HAP-1 (cell line): ENCODE data around the gene ADORA1.

Experiments
- DNase-seq, 2 experiments: peaks; one replicate each; pipeline ENCODE4 v3.0.0-alpha.2; 2016 to 2020; ENCODE audit warnings: low spot score in 2 of 2
- H3K27me3 ChIP-seq: fragments of 250-450 bp; sonication (Bioruptor Pico); 2 replicates; pipeline ENCODE4 v1.5.1; 2020; ENCODE audit warnings: low read depth, mild to moderate bottlenecking, moderate library complexity
- H3K36me3 ChIP-seq: fragments of 250-450 bp; sonication (Bioruptor Pico); replicated peaks from 2 replicates; pipeline ENCODE4 v1.5.1; 2020; ENCODE audit warnings: mild to moderate bottlenecking
- H3K4me1 ChIP-seq: fragments of 250-450 bp; sonication (Bioruptor Pico); 2 replicates; pipeline ENCODE4 v1.5.1; 2020; ENCODE audit warnings: mild to moderate bottlenecking
- H3K4me3 ChIP-seq: fragments of 250-450 bp; sonication (Bioruptor Pico); 2 replicates; pipeline ENCODE4 v1.5.1; 2020; ENCODE audit warnings: mild to moderate bottlenecking, moderate library complexity
- H3K9me3 ChIP-seq: fragments of 250-450 bp; sonication (Bioruptor Pico); 2 replicates; pipeline ENCODE4 v1.5.1; 2020; ENCODE audit warnings: mild to moderate bottlenecking, moderate library complexity
- in situ Hi-C: fragments of 300-500 bp; cut with MboI; formaldehyde crosslinking; loops from 3 replicates; pipeline ENCODE4 v1.14.3; 2020; ENCODE audit warnings: low sequenced_read_pairs, inconsistent platforms, mixed read lengths

Gene ADORA1

GRCh38 chr1:203168256-203168786, 40.8 kb downstream of the ADORA1 start:
- H3K27me3 ChIP-seq: 0 out of 2 replicates have a peak, but pooled peaks cover 6% of the 10 kb centered on the region
- no peaks in the 10 kb centered on the region for H3K4me1 ChIP-seq
- no peak overlapping the region for H3K4me3 ChIP-seq
- H3K36me3 ChIP-seq: no peaks in the 10 kb centered on the region
- in situ Hi-C loops: no loop called here
- no peaks in the 10 kb centered on the region for H3K9me3 ChIP-seq
- no peak for DNase-seq

DNA sequence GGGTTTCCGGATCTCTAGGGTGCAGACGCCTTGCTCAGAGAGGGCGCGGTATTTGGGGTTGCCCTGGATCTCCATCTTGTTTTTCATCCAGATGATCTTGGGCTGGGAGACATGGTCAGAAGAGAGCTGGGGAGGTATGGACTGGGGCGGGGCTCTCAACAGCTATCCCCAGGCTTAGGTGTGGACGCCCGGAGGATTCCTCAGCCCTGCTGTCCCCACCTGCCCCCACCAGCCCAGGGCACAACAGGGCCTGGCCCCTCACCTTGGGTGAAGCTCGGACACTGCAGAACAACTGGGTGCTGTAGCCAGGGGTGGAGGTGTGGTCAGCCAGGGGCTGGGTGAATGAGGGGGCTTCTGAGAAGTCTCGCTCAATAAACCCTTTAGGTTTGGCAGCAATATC, 41.5 kb downstream of the ADORA1 start:
- DNase-seq: no peak
- H3K4me3 ChIP-seq: no peak overlapping the region
- H3K36me3 ChIP-seq: no peaks in the 10 kb centered on the region
- no peaks in the 10 kb centered on the region for H3K9me3 ChIP-seq
- in situ Hi-C loops: no loop called here
- no peaks in the 10 kb centered on the region for H3K4me1 ChIP-seq
- H3K27me3 ChIP-seq: 0 out of 2 replicates have a peak, but pooled peaks cover 2% of the 10 kb centered on the region

GRCh38 chr1:203169770-203170520, 42.4 kb downstream of the ADORA1 start:
- Histone ChIP-seq H3K27me3 (no peaks in the 10 kb centered on the region), H3K4me3 (no peak overlapping the region), H3K36me3 (no peaks in the 10 kb centered on the region), H3K4me1 (no peaks in the 10 kb centered on the region), H3K9me3 (no peaks in the 10 kb centered on the region)
- in situ Hi-C loops: no loop called here
- no peak for DNase-seq

DNA sequence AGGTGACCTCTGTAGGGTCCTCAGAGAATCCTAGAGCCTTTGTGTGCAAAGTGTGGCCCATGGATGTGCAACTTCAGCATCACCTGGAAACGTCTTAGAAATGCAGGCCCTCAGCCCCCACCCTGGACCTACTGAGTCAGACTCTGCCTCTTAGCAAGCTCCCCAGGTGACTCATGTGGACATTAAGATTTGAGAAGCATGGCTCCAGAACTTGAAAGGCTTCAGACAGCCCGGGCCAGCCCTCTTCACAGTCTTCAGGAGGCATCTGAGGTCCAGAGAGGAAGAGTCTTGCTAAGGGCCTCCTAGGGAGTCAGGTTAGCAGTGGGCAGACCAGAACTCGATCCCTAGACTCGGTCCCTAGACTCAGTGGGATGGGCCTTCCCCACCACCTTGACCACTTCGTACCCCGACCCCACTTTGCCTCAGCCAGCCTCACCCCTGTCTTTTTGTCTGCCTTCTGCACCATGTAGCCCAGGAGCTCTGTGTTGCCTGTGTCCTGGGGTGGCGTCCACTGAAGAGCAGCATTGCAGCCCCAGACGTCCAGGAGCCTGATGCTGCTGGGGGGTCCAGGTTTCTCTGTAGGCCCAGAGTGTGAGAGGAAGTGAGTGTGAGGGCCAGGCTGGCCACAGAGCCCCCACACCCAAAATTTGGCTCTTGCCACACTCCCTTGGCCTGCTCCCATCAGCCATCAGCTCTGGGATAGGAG, 43.3 kb downstream of the ADORA1 start:
- Histone ChIP-seq H3K9me3 (no peaks in the 10 kb centered on the region), H3K36me3 (no peaks in the 10 kb centered on the region), H3K4me3 (no peak overlapping the region), H3K4me1 (no peaks in the 10 kb centered on the region), H3K27me3 (no peaks in the 10 kb centered on the region)
- in situ Hi-C loops: no loop called here
- no peak for DNase-seq

DNA sequence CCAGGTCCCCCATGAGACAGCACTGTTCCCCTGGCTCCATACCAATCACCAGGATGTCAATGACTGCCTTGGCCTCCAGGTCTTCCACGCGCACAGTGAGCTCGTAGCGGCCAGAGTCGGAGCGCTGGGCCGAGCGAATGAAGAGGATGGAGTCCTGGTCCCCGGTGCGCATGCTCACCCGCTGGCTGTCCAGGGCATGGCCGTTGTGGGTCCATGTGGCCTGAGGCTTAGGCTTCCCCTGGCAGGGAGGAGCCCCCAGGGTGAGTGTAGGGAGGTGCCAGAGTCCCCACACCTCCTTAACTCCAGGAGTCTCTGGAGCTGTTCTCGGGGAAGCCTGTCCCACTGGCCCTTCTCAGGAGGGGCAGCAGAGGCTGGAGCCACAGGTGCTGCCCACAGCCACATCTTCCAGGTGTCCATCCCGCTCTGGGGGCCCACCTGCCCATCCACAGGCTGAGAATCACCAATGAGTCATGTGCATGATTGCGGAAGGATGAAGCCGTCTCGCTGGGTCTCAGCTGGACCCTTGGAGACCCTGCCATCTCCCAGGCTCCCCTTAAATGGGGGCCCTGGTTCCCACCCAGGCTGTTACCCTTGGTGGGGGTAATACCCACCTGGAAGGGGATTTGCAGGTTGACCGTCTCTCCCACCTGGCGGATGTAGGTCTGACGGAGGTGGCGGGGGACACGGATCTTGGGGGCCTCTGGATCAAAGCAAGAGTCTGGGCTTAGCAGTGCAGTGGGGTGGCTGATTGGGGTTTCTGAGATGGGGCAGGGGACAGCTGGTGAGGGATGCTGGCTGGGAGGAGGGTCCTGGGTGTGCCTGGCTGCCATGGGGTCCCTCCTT, 44.0 kb downstream of the ADORA1 start:
- no peaks in the 10 kb centered on the region for H3K4me1 ChIP-seq
- in situ Hi-C loops: no loop called here
- DNase-seq: no peak

GRCh38 chr1:203172184-203173010, 44.9 kb downstream of the ADORA1 start:
- peak; percentile 10 to 84 for DNase-seq
- in situ Hi-C loops: no loop called here
- Histone ChIP-seq H3K4me3 (no peak overlapping the region), H3K27me3 (no peaks in the 10 kb centered on the region), H3K4me1 (no peaks in the 10 kb centered on the region), H3K36me3 (no peaks in the 10 kb centered on the region), H3K9me3 (no peaks in the 10 kb centered on the region)

More for the DNA sequence above, 44.0 kb downstream of the ADORA1 start:
- H3K27me3 ChIP-seq: no peaks in the 10 kb centered on the region
- H3K4me3 ChIP-seq: no peak overlapping the region
- no peaks in the 10 kb centered on the region for H3K9me3 ChIP-seq
- no peaks in the 10 kb centered on the region for H3K36me3 ChIP-seq

DNA sequence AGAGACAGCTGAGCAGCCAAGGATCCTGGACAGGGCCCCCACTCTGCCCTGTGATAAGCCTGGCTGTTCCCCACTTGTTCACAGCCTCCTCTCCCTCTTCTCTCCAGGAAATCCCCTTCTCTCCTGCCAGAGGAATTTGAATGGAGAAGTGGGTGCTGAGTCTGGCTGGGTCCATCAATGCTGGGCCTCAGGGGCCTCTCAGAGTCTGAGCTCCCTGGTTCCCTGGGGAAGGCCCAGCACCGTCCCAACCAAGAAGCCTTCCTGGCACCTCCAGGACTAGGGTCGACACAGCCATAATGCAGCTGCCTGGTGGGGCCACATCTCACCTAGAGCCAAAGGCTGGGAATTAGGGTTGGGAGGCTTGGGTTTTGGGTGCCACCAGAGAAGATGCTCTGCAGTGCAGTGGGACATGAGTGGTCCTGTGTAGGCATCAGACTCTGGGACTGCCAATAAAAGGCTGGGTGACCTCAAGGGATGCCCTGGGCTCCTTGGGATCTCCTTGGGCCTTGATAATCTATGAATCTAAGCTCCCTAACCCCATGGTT, 45.6 kb downstream of the ADORA1 start:
- DNase-seq: no peak
- Histone ChIP-seq H3K27me3 (no peaks in the 10 kb centered on the region), H3K4me3 (no peak overlapping the region), H3K36me3 (no peaks in the 10 kb centered on the region), H3K9me3 (no peaks in the 10 kb centered on the region), H3K4me1 (no peaks in the 10 kb centered on the region)
- in situ Hi-C loops: no loop called here

DNA sequence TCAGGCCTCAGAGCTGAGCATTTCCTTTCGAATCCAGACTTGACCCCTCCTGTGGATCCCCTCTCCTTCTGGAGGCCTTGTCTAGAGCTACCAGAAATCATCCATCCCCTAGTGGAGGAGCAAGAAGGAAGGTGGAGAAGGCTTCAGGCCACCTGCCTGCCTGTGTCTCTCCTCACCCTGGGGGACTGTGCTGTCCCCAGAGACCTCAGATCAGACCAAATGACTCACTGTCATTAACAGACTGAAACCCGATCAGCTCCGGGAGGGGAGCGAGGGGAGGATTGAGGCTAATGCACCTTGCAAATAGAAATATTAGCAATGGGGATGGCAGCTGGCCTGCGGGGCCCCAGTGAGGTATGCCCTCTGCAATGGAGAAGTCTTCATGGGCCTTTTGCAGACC, 46.0 kb downstream of the ADORA1 start:
- no peak overlapping the region for H3K4me3 ChIP-seq
- no peaks in the 10 kb centered on the region for H3K4me1 ChIP-seq
- no peak for DNase-seq
- no peaks in the 10 kb centered on the region for H3K9me3 ChIP-seq
- in situ Hi-C loops: no loop called here
- no peaks in the 10 kb centered on the region for H3K36me3 ChIP-seq
- no peaks in the 10 kb centered on the region for H3K27me3 ChIP-seq

GRCh38 chr1:203174324-203174985, 46.9 kb downstream of the ADORA1 start:
- H3K36me3 ChIP-seq: no peaks in the 10 kb centered on the region
- no peaks in the 10 kb centered on the region for H3K27me3 ChIP-seq
- no peak for DNase-seq
- H3K4me1 ChIP-seq: no peaks in the 10 kb centered on the region
- no peak overlapping the region for H3K4me3 ChIP-seq
- H3K9me3 ChIP-seq: no peaks in the 10 kb centered on the region
- in situ Hi-C loops: no loop called here

- no peaks in the 10 kb centered on the region for H3K9me3 ChIP-seq
- H3K27me3 ChIP-seq: no peaks in the 10 kb centered on the region
- H3K4me3 ChIP-seq: no peak within 1 kb of the TSS
- in situ Hi-C loops: no loop called here
- no peak for DNase-seq
- H3K36me3 ChIP-seq: no peaks in the 10 kb centered on the region
- no peaks in the 10 kb centered on the region for H3K4me1 ChIP-seq
These were observed 47.8 kb downstream of the ADORA1 start, which contains the start of gene MYBPH for GRCh38 chr1:203175237-203175826. Gene MYBPH (minus strand): TSS chr1:203175826. CDS start chr1:203175755, 71 bp downstream.

DNA sequence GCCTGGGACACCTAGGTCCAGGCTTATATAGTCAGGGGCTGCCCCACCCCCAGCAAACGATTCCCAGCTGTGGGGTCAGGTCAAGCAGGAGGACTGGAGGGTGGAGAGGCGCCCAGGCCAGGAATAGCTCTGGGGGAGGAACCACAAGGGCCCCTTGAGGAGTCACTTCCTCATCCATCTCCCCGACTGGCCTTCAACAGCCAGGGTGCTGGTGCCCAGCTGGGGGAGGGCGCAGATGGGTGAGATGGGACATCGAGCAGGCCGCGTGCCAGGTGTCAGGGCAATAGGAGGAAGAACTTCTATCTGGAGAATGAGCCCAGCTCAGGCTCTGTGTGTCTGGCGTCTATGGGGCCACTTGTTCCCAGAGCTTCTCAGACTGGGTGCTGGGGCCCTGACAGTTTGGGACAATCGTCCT, 48.3 kb downstream of the ADORA1 start:
- Histone ChIP-seq H3K27me3 (no peaks in the 10 kb centered on the region), H3K9me3 (no peaks in the 10 kb centered on the region), H3K4me1 (no peaks in the 10 kb centered on the region), H3K36me3 (no peaks in the 10 kb centered on the region), H3K4me3 (no peak overlapping the region)
- no peak for DNase-seq
- in situ Hi-C loops: no loop called here
